ENCODE data around the gene ITGA2B.

Gene ITGA2B

DNA sequence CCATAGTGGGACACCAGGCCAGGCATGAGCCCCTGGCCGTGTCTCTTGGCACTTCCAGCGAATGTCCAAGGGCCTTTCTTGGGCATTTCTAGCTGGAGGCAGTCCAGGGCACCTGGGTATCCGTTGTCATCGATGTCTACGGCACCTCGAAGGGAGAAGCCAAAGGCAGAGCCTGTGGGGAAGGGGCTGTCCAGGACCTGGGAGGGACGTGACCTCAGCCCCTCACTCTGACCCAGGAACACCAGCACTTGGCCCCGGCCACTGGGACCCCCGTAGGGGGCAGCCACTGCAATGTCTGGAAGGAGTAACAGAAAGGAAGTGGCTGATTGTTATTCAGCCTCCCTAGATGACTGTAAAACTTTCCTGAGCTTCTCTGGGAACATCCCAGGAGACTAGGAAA, 8.7 kb downstream of the ITGA2B start:
- TF ChIP-seq EP300 (IDR thresholded peaks at IDR 0.05; ENCODE audit: borderline replicate concordance) = no peak
- no peak for TF ChIP-seq NFIC (IDR thresholded peaks at IDR 0.05)
- TF ChIP-seq TAF1 (IDR thresholded peaks at IDR 0.05; ENCODE audit: low read depth) = no peak
- no peak for TF ChIP-seq RAD21 (IDR thresholded peaks at IDR 0.05; ENCODE audit: low read depth)
- TF ChIP-seq TEAD4 (IDR thresholded peaks at IDR 0.05) = no peak
- TF ChIP-seq FOXM1 (IDR thresholded peaks at IDR 0.05; ENCODE audit: borderline replicate concordance, low read depth) = no peak
- TF ChIP-seq CEBPB (IDR thresholded peaks at IDR 0.05) = no peak
- TF ChIP-seq EGR1 (IDR thresholded peaks at IDR 0.05) = no peak
- TF ChIP-seq, protein P1, sequence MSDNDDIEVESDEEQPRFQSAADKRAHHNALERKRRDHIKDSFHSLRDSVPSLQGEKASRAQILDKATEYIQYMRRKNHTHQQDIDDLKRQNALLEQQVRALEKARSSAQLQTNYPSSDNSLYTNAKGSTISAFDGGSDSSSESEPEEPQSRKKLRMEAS (IDR thresholded peaks at IDR 0.05) = no peak
- no peak for TF ChIP-seq YY1 (IDR thresholded peaks at IDR 0.05; ENCODE audit: low read depth)
- TF ChIP-seq TCF12 (IDR thresholded peaks at IDR 0.05; ENCODE audit: low read depth) = no peak
- TF ChIP-seq, protein P2, sequence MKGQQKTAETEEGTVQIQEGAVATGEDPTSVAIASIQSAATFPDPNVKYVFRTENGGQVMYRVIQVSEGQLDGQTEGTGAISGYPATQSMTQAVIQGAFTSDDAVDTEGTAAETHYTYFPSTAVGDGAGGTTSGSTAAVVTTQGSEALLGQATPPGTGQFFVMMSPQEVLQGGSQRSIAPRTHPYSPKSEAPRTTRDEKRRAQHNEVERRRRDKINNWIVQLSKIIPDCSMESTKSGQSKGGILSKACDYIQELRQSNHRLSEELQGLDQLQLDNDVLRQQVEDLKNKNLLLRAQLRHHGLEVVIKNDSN (IDR thresholded peaks at IDR 0.05) = no peak
- no peak for TF ChIP-seq ZBTB7A (IDR thresholded peaks at IDR 0.05; ENCODE audit: low read depth)

DNA sequence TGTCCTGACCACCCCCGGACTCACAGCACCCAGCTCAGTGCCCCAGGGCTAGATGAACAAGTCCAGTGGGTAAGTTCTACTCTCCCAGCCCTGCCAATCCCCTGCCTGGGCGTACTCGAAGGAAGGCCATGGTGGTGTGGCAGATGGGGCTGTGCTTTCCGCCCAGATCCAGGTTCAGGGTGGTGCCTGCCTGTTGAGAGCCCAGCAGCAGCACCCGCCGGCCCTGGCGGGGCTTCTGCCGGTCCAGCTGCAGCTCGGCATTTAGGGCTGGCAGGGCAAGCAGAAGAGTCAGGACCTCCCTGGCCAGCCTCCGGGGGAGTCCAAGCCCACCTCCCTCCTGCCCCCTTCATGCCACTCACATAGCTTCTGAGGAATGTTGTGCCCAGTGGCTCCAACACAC, 9.6 kb downstream of the ITGA2B start:
- TF ChIP-seq TCF12 (IDR thresholded peaks at IDR 0.05; ENCODE audit: low read depth) = no peak
- TF ChIP-seq, protein P1 (IDR thresholded peaks at IDR 0.05) = no peak
- no peak for TF ChIP-seq YY1 (IDR thresholded peaks at IDR 0.05; ENCODE audit: low read depth)
- no peak for TF ChIP-seq TEAD4 (IDR thresholded peaks at IDR 0.05)
- no peak for TF ChIP-seq CREB1 (IDR thresholded peaks at IDR 0.05; ENCODE audit: low read depth)
- no peak for TF ChIP-seq ZBTB7A (IDR thresholded peaks at IDR 0.05; ENCODE audit: low read depth)
- TF ChIP-seq, protein P3, sequence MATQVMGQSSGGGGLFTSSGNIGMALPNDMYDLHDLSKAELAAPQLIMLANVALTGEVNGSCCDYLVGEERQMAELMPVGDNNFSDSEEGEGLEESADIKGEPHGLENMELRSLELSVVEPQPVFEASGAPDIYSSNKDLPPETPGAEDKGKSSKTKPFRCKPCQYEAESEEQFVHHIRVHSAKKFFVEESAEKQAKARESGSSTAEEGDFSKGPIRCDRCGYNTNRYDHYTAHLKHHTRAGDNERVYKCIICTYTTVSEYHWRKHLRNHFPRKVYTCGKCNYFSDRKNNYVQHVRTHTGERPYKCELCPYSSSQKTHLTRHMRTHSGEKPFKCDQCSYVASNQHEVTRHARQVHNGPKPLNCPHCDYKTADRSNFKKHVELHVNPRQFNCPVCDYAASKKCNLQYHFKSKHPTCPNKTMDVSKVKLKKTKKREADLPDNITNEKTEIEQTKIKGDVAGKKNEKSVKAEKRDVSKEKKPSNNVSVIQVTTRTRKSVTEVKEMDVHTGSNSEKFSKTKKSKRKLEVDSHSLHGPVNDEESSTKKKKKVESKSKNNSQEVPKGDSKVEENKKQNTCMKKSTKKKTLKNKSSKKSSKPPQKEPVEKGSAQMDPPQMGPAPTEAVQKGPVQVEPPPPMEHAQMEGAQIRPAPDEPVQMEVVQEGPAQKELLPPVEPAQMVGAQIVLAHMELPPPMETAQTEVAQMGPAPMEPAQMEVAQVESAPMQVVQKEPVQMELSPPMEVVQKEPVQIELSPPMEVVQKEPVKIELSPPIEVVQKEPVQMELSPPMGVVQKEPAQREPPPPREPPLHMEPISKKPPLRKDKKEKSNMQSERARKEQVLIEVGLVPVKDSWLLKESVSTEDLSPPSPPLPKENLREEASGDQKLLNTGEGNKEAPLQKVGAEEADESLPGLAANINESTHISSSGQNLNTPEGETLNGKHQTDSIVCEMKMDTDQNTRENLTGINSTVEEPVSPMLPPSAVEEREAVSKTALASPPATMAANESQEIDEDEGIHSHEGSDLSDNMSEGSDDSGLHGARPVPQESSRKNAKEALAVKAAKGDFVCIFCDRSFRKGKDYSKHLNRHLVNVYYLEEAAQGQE (IDR thresholded peaks at IDR 0.05; ENCODE audit: low read depth) = no peak
- TF ChIP-seq CEBPB (IDR thresholded peaks at IDR 0.05) = no peak
- TF ChIP-seq RAD21 (IDR thresholded peaks at IDR 0.05; ENCODE audit: low read depth) = no peak
- no peak for TF ChIP-seq EP300 (IDR thresholded peaks at IDR 0.05; ENCODE audit: borderline replicate concordance)
- no peak for TF ChIP-seq TAF1 (IDR thresholded peaks at IDR 0.05; ENCODE audit: low read depth)
- TF ChIP-seq NFIC (IDR thresholded peaks at IDR 0.05) = no peak
- TF ChIP-seq, protein P2 (IDR thresholded peaks at IDR 0.05) = no peak
- TF ChIP-seq FOXM1 (IDR thresholded peaks at IDR 0.05; ENCODE audit: borderline replicate concordance, low read depth) = no peak

DNA sequence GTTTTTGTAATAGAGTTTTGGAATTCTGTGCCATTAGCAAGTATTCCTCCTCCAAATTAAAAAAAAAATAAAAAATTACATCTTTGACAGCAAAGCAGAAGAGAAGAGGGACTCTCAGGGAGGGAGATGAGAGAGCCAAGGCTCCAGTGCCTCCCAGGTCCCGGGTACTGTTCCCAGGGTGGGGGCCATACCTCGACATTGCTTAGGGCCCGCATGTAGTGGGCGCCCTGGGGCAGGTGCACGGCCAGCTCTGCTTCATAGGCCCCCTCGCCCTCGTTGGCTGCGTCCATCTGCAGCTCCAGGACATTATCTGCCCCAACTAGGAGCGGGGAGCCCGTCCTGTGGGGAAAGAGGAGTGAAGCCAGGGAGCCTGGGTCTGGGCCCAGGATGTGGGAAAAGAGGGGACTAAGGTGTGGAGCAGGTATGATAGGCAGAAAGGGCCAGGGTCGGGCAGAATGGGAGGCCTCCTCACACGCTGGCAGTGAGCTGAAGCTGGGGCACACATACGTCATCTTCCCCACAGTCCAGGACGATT, 11.2 kb downstream of the ITGA2B start:
- TF ChIP-seq, protein P3 (IDR thresholded peaks at IDR 0.05; ENCODE audit: low read depth) = no peak
- TF ChIP-seq CEBPB (IDR thresholded peaks at IDR 0.05) (no peak), TAF1 (IDR thresholded peaks at IDR 0.05; ENCODE audit: low read depth) (no peak)

DNA sequence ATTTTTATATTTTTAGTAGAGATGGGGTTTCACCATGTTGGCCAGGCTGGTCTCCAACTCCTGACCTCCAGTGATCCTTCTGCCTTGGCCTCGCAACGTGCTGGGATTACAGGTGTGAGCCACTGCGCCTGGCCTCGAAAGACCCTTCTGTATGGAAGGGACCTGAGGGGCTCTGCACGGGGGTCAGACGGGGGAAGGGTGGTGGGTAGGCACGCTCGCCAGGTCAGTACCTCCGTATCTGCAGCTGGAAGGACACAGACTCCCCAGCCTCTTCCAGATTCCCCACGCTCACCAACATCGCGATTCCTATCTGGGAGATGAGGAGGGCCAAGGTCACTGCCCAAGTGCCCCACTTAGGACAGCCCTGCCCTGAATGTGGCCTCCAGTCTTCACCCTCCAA, 12.7 kb downstream of the ITGA2B start:
- TF ChIP-seq, protein P3 (IDR thresholded peaks at IDR 0.05; ENCODE audit: low read depth) = no peak
- TF ChIP-seq TEAD4 (IDR thresholded peaks at IDR 0.05) (no peak), CREB1 (IDR thresholded peaks at IDR 0.05; ENCODE audit: low read depth) (no peak), TAF1 (IDR thresholded peaks at IDR 0.05; ENCODE audit: low read depth) (no peak), YY1 (IDR thresholded peaks at IDR 0.05; ENCODE audit: low read depth) (no peak), EP300 (IDR thresholded peaks at IDR 0.05; ENCODE audit: borderline replicate concordance) (no peak), FOXM1 (IDR thresholded peaks at IDR 0.05; ENCODE audit: borderline replicate concordance, low read depth) (no peak), EGR1 (IDR thresholded peaks at IDR 0.05) (no peak), TCF12 (IDR thresholded peaks at IDR 0.05; ENCODE audit: low read depth) (no peak), NFIC (IDR thresholded peaks at IDR 0.05) (no peak)
- TF ChIP-seq, protein P1 (IDR thresholded peaks at IDR 0.05) = no peak
- TF ChIP-seq, protein P2 (IDR thresholded peaks at IDR 0.05) = no peak
